HCT116 (cell line): ENCODE measurements around the gene THSD4. TPM values are rescaled to one million over a fixed set of nuclear protein-coding genes. Genes with fewer than 3 reads are reported as not detected.

Experiments used
- ATAC-seq: fragments of 200-7000 bp; cut with Tn5 transposase; 2 replicates; pipeline ENCODE4 v1.9.1; 2020; ENCODE audit warnings: mild to moderate bottlenecking, moderate library complexity
- BruUV-seq: library from RNA; stranded (reverse); fragments of 400-500 nt; replicated peaks from 2 replicates; lab custom pipeline; 2021; lab: Mats Ljungman, UMichigan
- CTCF ChIA-PET: fragments of 300-600 bp; sonication (Branson Sonifier 250); formaldehyde crosslinking; loops from one replicate; lab custom pipeline; 2021; ENCODE audit warnings: antibody characterized with exemption; lab: Charles Lee
- POLR2A ChIA-PET: fragments of 300-600, 350-600 bp; sonication (Branson Sonifier 250); formaldehyde crosslinking; loops from one replicate; lab custom pipeline; 2021; ENCODE audit warnings: antibody characterized with exemption; lab: Charles Lee
- RAD21 ChIA-PET, 2 experiments: fragments of 300-600 bp; sonication (Branson Sonifier 250); formaldehyde crosslinking; loops; one replicate each; lab custom pipeline; 2023; ENCODE audit warnings: low total read pairs in 2 of 2; ENCODE audit not compliant: uncharacterized antibody in 2 of 2, unreplicated experiment in 2 of 2, low non-redundant PET in 1 of 2; lab: Charles Lee
- DNase-seq: peaks from one replicate; pipeline ENCODE4 v3.0.0-alpha.2; 2010; ENCODE audit warnings: low read depth, low spot score
- H2AFZ ChIP-seq: fragments of 200-600 bp; shearing (Covaris generic), sonication (generic); 2 replicates; pipeline ENCODE4 v1.6.1; 2017; ENCODE audit warnings: low read depth, mixed run types, mixed read lengths, antibody characterized with exemption, low read length; ENCODE audit not compliant: poor library complexity, severe bottlenecking
- H3K27ac ChIP-seq: 2 replicates; pipeline ENCODE4 v1.5.1; 2012; ENCODE audit warnings: low read depth, low read length
- H3K27me3 ChIP-seq: fragments of 200-600 bp; sonication (generic); 2 replicates; pipeline ENCODE4 v1.6.1; 2016; ENCODE audit warnings: mixed run types, low read length, mixed read lengths; ENCODE audit not compliant: insufficient read depth
- H3K36me3 ChIP-seq, 2 experiments: fragments of 200-500 bp in 1 of 2; fragments of 200-600 bp in 1 of 2; sonication (Bioruptor generic) in 1 of 2; sonication (generic) in 1 of 2; 2 replicates each; pipeline versions ENCODE4 v1.5.1 to v1.6.1; 2014 to 2016; ENCODE audit warnings: low read length in 2 of 2, inconsistent platforms in 1 of 2, mixed read lengths in 1 of 2, mixed run types in 1 of 2; ENCODE audit not compliant: insufficient read depth in 2 of 2, control insufficient read depth in 1 of 2
- H3K4me1 ChIP-seq, 2 experiments: fragments of 200-600 bp in 1 of 2; sonication (generic) in 1 of 2; 2 replicates each; pipeline versions ENCODE4 v1.5.1 to v1.6.1; 2012 to 2017; ENCODE audit warnings: low read length in 2 of 2, inconsistent platforms in 1 of 2, mild to moderate bottlenecking in 1 of 2, mixed read lengths in 1 of 2, mixed run types in 1 of 2, moderate library complexity in 1 of 2; ENCODE audit not compliant: insufficient read depth in 2 of 2, control insufficient read depth in 1 of 2
- H3K4me2 ChIP-seq: fragments of 200-600 bp; sonication (generic); 2 replicates; pipeline ENCODE4 v1.6.1; 2017; ENCODE audit warnings: mixed run types, low read length, mixed read lengths
- H3K4me3 ChIP-seq, 2 experiments: fragments of 200-600 bp in 1 of 2; sonication (generic) in 1 of 2; replicated peaks in 1 of 2; 2 replicates each; pipeline ENCODE4 v1.5.1; 2011 to 2016; ENCODE audit warnings: low read length in 2 of 2, control low read depth in 1 of 2, low read depth in 1 of 2, mild to moderate bottlenecking in 1 of 2, mixed read lengths in 1 of 2, mixed run types in 1 of 2
- H3K79me2 ChIP-seq: fragments of 200-600 bp; sonication (generic); 2 replicates; pipeline ENCODE4 v1.6.1; 2017; ENCODE audit warnings: mild to moderate bottlenecking, mixed run types, low read length, moderate library complexity, mixed read lengths; ENCODE audit not compliant: insufficient read depth
- H3K9ac ChIP-seq: fragments of 200-600 bp; sonication (generic); 2 replicates; pipeline ENCODE4 v1.6.1; 2016; ENCODE audit warnings: low read length, mixed read lengths
- H3K9me2 ChIP-seq: fragments of 200-600 bp; sonication (generic), shearing (Covaris generic); 2 replicates; pipeline ENCODE4 v1.6.1; 2017; ENCODE audit warnings: mixed run types, mild to moderate bottlenecking, moderate library complexity; ENCODE audit not compliant: insufficient read depth
- H3K9me3 ChIP-seq, 2 experiments: fragments of 200-500 bp in 1 of 2; fragments of 200-600 bp in 1 of 2; sonication (Bioruptor generic) in 1 of 2; sonication (generic) in 1 of 2; 2 replicates each; pipeline ENCODE4 v1.6.1; 2014 to 2017; ENCODE audit warnings: low read length in 2 of 2, mixed read lengths in 2 of 2, inconsistent platforms in 1 of 2, low read depth in 1 of 2, mild to moderate bottlenecking in 1 of 2, mixed run types in 1 of 2, moderate library complexity in 1 of 2; ENCODE audit not compliant: control insufficient read depth in 1 of 2, insufficient read depth in 1 of 2
- H4K20me1 ChIP-seq: fragments of 200-600 bp; sonication (generic), shearing (Covaris generic); 2 replicates; pipeline ENCODE4 v1.6.1; 2017; ENCODE audit warnings: mixed run types, mild to moderate bottlenecking, moderate library complexity; ENCODE audit not compliant: insufficient read depth
- CBX3 ChIP-seq: IDR thresholded peaks from 2 replicates; pipeline ENCODE4 v1.6.1; 2012; ENCODE audit warnings: low read depth
- POLR2A ChIP-seq: IDR thresholded peaks from 2 replicates; pipeline ENCODE4 v1.7.0; 2011; ENCODE audit warnings: borderline replicate concordance; ENCODE audit not compliant: insufficient read depth, insufficient read length; ENCODE audit errors: extremely low read depth
- POLR2AphosphoS5 ChIP-seq: IDR thresholded peaks from 2 replicates; pipeline ENCODE4 v1.6.1; 2011; ENCODE audit warnings: mild to moderate bottlenecking, low read depth, low read length, moderate library complexity
- RAD21 ChIP-seq: IDR thresholded peaks from 2 replicates; pipeline ENCODE4 v1.6.1; 2012; ENCODE audit warnings: low read depth, mild to moderate bottlenecking
- SIN3A ChIP-seq: IDR thresholded peaks from 2 replicates; pipeline ENCODE4 v1.6.1; 2012; ENCODE audit warnings: low read depth
- TCF7L2 ChIP-seq: IDR thresholded peaks from 2 replicates; pipeline ENCODE4 v1.7.0; 2011; ENCODE audit warnings: borderline replicate concordance, inconsistent platforms; ENCODE audit not compliant: insufficient read depth, insufficient read length; ENCODE audit errors: extremely low read depth
- ZFX ChIP-seq: fragments of 450-650 bp; IDR thresholded peaks from 2 replicates; pipeline ENCODE4 v1.6.1; 2017
- intact Hi-C: fragments of 100-400 bp; cut with micrococcal nuclease; formaldehyde crosslinking; loops from 2 replicates; pipeline ENCODE4 v1.10.0; 2022
- total RNA-seq: library from RNA; stranded (reverse); gene quantifications from one replicate; pipeline ENCODE4 v1.2.1, GENCODE V29; 2021; ENCODE audit not compliant: unreplicated experiment
- TF ChIP-seq, protein P1 (sequence below): IDR thresholded peaks from 2 replicates; pipeline ENCODE4 v1.6.1; 2012; ENCODE audit warnings: low read depth

THSD4 gene
- total RNA-seq, 1 experiment from 2014 or later = 30.5 TPM

- H2AFZ ChIP-seq = no peak overlapping the region
- no peaks in the 10 kb centered on the region for H4K20me1 ChIP-seq
- no peak overlapping the region for H3K27ac ChIP-seq
- H3K4me1 ChIP-seq = peaks cover 9 to 10% of the 10 kb centered on the region in 2 experiments
- H3K9ac ChIP-seq = no peak overlapping the region
- H3K4me2 ChIP-seq = no peak overlapping the region
- ATAC-seq = no peak
- ChIA-PET CTCF (no interaction called here), RAD21 (no interaction called here), POLR2A (no interaction called here)
- TF ChIP-seq POLR2AphosphoS5 (no peak), CBX3 (no peak), RAD21 (no peak)
- no peak for DNase-seq
- H3K9me2 ChIP-seq = no peaks in the 10 kb centered on the region
- no peak overlapping the region for H3K4me3 ChIP-seq
- H3K27me3 ChIP-seq = no peaks in the 10 kb centered on the region
- intact Hi-C loops = no loop called here
- no peaks in the 10 kb centered on the region for H3K79me2 ChIP-seq
- BruUV-seq = no TSS peak
- no peaks in the 10 kb centered on the region for H3K9me3 ChIP-seq
- H3K36me3 ChIP-seq = no peaks in the 10 kb centered on the region
These were observed 26.3 kb downstream of the THSD4 start for GRCh38 chr15:71141572-71141971.

DNA sequence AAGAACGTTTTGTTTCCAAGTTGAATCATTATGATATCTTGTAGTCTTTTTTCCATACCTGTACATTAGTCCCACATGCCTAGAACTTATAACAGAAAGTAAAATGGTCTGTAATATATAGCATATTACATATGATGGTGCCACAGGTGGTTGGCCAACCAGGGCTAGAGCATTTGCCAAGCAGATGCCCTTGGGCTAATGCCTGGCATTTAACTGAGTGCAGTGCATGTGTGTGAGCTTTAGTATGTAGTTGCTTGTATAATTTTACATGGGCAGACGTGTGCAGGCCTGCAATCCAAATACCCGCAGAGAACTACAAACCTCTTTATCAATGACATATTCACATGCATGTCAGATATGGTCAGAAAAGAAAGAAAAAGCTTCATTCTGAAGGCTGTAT, 27.5 kb downstream of the THSD4 start:
- Histone ChIP-seq H3K9me2 (no peaks in the 10 kb centered on the region), H3K27me3 (no peaks in the 10 kb centered on the region), H3K27ac (no peak overlapping the region), H3K4me3 (no peak overlapping the region), H2AFZ (no peak overlapping the region), H3K9me3 (no peaks in the 10 kb centered on the region), H3K79me2 (no peaks in the 10 kb centered on the region), H3K9ac (no peak overlapping the region), H4K20me1 (no peaks in the 10 kb centered on the region), H3K4me2 (no peak overlapping the region), H3K4me1 (no peaks in the 10 kb centered on the region), H3K36me3 (no peaks in the 10 kb centered on the region)
- RAD21 ChIA-PET = no interaction called here
- ATAC-seq (no peak), DNase-seq (no peak)
- POLR2A ChIA-PET = no interaction called here
- BruUV-seq = no TSS peak
- intact Hi-C loops = no loop called here
- CTCF ChIA-PET = no interaction called here
- TF ChIP-seq TCF7L2 (no peak), ZFX (no peak), SIN3A (no peak), POLR2A (no peak)
- TF ChIP-seq, protein P1, sequence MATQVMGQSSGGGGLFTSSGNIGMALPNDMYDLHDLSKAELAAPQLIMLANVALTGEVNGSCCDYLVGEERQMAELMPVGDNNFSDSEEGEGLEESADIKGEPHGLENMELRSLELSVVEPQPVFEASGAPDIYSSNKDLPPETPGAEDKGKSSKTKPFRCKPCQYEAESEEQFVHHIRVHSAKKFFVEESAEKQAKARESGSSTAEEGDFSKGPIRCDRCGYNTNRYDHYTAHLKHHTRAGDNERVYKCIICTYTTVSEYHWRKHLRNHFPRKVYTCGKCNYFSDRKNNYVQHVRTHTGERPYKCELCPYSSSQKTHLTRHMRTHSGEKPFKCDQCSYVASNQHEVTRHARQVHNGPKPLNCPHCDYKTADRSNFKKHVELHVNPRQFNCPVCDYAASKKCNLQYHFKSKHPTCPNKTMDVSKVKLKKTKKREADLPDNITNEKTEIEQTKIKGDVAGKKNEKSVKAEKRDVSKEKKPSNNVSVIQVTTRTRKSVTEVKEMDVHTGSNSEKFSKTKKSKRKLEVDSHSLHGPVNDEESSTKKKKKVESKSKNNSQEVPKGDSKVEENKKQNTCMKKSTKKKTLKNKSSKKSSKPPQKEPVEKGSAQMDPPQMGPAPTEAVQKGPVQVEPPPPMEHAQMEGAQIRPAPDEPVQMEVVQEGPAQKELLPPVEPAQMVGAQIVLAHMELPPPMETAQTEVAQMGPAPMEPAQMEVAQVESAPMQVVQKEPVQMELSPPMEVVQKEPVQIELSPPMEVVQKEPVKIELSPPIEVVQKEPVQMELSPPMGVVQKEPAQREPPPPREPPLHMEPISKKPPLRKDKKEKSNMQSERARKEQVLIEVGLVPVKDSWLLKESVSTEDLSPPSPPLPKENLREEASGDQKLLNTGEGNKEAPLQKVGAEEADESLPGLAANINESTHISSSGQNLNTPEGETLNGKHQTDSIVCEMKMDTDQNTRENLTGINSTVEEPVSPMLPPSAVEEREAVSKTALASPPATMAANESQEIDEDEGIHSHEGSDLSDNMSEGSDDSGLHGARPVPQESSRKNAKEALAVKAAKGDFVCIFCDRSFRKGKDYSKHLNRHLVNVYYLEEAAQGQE = no peak
